GM21825 (cell line): ENCODE measurements around the gene FBLN1.
"Not testable (repeated sequence)": the region's sequence is repeated elsewhere in the genome, so short reads cannot be mapped to it uniquely, and the experiment has no call there.

Experiments used
- ATAC-seq: cut with Tn5 transposase; IDR thresholded peaks from one replicate; pipeline ENCODE4 v1.9.1; 2021; ENCODE audit warnings: mild to moderate bottlenecking, moderate library complexity; ENCODE audit not compliant: unreplicated experiment

FBLN1 gene

DNA sequence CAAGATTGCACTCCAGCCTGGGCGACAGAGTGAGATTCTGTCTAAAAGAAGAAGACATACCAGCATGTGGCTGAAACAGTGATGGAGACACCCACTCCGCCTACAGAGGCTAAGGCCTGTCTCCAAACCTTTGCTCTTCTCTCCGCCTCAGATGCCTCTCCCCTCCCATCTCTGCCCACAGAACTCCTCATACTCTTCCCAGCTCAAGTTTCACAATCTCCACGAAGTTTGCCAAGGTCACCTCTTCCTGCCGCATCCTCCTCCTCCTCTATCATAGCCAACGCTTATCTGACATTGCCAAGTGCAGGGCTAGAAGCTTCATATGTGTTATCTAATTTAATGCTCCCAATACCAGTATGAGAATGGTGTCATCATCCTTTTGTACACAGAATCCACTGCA, 25.9 kb upstream of the FBLN1 start:
- no peak for ATAC-seq

DNA sequence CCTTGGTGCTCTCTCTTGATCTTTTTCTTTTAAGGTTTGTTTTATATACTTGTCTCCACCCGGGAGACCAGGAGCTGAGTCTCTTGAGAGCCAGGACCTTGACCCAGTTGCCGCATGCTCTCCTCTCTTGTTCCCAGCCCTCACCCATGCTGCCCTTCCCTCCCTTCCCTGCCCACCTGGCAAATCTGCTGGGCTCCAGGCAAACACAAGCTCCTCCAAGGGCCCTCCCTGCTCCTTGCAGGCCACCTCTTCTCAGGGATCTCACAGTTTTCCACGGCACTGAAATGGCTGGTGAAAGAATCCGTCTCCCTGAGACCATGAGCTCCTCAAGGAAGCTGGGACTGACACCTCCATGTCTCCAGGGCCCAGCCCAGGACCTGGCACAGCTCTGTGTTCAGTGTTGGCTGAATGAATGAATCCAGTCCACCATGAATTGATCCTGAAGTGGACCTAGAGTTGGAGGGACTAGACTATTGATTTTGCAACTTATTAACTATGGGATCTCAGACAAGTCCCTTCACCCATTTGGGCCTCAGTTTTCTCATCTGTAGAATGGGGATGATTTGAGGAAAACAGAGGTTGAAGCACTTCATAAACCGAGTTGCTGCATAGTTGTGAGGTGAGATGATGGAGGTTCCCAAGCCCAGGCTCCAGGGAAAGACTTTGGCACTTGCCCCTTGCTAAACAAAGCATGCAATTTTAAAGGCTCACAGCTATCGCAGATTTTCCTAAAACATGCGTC, 25.1 kb upstream of the FBLN1 start:
- ATAC-seq, result no peak

DNA sequence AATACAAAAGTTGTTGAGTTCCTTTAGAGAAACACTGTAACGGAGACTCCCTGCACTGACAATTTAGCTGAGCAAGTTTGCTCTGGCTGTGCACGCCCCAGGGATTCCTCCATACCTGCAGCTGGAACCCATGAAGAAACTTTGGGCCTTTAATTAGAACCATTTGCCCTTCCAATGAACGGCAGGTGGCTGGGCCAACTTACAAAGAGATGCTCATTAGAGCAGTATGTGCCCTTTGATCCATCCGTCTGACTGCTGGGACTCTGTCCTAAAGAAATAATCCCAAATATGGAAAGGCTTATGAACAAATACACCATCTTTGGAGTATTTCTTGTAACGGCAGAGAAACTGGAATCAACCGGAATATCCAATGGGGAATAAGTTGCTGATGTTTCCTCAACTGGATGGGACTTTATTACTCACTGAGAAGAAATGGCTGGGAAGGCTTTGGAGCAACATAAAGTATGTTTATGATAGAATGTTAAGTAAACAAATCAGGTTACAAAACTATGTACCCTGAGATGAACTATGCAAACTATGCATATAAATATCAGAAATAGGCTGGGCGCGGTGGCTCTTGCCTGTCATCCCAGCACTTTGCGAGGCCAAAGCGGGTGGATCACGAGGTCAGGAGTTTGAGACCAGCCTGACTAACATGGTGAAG, 24.4 kb upstream of the FBLN1 start:
- ATAC-seq, result no peak

DNA sequence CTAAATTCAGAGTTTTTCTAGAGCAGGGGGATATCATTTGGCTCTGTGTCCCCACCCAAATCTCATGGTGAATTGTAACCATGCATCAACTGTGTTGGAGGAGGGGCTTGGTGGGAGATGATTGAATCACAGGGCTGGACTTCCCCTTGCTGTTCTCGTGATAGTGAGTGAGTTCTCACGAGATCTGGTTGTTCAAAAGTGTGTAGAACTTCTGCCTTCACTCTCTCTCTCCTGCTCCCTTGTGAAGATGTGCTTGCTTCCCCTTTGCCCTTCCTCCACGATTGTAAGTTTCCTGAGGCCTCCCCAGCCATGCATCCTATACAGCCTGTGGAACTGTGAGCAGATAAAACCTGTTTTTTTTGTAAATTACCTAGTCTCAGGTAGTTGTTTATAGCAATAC, 22.0 kb upstream of the FBLN1 start:
- ATAC-seq, result no peak

DNA sequence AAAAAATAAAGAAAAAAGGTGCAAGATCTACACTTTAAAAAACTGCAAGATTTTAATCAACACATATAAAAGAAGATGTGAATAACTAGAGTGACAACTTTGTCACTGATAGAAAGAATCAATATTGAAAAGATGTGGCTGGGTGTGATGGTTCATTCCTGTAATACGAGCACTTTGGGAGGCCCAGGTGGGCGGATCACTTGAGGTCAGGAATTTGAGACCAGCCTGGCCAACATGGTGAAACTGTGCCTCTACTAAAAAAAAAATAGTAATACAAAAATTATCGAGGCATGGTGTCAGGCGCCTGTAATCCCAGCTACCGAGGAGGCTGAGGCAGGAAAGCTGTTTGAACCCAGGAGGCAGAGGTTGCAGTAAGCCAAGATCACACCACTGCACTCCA, 21.0 kb upstream of the FBLN1 start:
- ATAC-seq, result no peak

DNA sequence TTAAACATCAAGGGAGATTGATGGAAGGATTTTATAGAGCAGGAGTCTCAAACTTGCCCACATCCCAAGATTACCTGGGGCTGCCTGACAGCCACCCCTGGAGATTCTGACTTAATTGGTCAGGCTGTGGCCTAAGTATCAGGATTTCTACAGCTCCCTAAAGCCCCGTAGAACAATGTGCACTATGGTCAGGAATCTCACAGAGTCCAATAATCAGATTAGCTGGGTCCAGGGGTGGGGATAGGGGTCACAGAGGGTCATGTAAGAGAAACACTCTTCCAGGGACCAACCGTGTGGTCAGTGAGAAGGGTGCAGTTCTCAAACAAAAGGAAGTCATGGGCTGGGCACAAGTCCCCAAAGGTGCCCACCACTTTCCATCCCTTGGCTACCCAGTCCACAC, 20.5 kb upstream of the FBLN1 start:
- no peak for ATAC-seq

DNA sequence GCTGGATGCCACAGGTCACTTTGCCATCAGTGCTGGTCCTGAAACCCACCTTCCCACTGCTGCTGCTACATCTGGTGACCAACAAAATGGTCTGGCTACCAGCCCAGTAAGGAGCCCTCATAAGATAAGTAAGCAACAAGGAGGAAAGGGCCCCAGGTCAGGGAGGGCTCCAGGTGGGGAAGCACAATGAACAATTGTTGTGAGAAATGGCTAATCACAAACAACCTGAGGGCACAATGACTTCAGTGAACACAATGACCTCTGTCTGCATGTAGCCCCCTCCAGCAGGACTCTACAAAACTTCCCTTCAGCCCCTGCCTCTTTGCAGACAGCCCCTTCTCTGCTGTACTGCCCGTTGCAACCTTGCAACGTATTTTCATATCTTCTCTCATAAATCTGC, 19.4 kb upstream of the FBLN1 start:
- no peak for ATAC-seq

DNA sequence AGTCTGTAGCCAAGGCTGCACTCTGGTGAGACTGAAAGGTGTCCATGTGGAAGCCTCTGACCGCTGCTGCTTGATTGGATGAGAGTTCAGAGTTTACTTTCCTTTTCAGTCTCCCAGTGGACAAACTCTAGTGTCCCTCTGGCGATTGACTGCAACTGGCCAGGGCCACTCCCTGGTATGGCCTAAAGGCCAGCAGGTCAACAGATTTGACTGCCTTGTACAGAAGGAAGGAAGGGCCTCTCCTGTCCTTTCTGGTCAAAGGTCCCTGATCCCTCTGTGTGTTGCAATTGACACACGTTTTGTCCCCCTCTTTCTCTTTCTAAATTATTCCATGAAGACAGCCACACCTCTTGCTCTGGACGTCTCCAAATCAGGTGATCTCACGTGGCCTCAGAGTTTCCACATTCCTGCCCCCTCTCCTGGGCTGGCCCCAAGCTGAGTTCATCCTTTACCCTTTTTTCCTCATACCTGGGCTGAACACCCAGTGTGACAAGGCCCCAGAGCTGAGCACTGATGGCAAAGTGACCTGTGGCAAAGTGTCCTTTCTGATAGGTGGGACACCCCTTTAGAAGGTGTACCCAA, 18.7 kb upstream of the FBLN1 start:
- no peak for ATAC-seq

DNA sequence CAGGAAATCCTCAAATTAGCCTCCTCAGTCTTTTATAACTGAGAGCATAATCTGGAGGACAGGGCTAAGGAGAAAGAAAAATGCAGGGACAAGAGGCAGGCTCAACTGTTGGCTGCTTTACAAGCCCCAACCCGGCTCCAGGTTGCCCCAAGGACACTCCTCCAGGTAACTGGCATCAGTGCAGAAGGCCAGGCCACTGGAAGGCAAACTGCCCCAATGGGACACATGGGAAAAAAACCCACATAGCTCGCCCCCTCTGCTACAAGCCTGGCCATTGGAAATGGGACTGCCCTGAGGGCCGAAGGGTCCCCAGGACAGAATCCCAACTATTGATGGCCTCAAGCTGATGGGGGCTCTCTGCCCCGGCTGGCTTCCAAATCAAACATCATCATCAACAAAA, 17.9 kb upstream of the FBLN1 start:
- ATAC-seq, result no peak

DNA sequence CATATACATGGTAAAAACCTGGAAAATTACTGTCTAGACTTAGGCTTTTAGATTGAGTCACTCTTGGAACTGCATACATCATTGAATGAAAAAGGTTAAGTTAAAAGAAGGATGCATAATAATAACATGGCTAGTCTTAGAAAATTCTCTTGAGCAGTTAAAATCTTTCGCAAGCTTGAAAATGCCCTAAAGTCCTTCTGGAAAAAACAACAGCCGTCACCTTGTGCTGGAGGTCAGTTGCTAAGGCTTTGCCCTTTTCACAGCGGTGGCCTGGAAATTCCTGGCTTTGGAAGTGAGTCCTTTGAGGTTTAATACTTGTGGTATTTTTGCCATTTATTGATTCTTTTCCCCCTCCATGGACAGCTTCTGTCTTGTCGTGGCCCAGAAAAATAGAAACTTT, 17.4 kb upstream of the FBLN1 start:
- ATAC-seq, result no peak

DNA sequence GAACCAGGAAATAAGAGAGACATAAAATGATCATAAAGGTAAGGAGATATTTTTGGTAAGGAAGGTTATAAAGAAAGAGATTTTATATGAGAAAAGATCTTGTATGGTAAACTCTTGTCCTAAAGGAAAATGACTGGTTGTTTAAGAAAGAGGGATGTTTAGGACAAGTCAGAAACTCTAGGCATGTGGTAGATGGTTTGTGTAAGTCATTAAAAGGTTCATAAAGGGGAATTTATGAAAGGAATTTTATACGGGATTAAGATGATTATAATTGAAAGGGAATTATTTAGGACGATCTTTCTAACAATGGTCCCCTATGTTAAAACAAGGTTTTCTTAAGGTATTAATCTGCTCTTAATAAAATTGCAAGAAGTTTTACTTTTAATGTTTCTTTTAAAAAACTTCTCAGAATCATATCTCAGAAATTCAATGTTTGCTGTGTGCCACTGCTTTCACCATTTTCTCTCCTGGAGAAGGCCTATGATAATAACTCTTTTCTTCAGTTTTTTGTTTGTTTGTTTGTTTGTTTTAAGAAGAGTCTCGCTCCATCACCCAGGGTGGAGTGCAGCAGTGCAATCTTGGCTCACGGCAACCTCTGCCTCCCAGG, 13.8 kb upstream of the FBLN1 start:
- ATAC-seq, result no peak

DNA sequence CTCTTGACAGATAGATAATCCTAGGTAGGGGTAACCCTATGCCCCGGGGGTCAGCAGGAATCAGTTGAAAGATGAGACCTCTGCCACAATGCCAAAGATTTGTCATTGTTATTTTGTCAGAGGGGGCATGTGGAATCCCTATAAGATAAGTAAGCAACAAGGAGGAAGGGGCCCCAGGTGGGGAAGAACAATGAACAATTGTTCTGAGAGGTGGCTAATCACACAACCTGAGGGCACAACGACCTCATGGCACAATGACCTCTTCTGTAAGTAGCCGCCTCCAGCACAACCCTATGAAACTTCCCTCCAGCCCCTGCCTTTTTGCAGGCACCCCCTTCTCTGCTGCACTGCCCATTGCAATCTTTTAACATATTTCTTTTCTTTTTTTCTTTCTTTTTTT, 11.8 kb upstream of the FBLN1 start:
- ATAC-seq, result no peak

DNA sequence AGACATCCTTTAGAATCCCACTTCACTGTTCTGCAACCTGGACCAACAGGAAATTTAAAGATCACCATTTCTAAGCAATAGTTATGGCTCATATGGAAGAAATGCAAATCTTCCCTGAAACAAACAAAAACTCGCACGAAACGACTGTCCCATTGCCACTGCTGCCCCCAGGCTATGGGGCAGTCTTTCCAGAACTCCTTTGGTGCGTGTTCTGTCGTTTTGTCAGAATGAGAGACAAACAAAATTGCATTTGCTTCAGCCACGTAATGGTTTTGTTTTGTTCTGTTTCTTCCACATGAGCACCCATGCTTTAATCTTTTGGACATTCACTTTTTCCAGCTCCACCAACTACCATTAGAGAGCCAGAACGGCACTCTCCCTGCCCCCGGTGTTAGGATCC, 10.8 kb upstream of the FBLN1 start:
- ATAC-seq, result no peak

DNA sequence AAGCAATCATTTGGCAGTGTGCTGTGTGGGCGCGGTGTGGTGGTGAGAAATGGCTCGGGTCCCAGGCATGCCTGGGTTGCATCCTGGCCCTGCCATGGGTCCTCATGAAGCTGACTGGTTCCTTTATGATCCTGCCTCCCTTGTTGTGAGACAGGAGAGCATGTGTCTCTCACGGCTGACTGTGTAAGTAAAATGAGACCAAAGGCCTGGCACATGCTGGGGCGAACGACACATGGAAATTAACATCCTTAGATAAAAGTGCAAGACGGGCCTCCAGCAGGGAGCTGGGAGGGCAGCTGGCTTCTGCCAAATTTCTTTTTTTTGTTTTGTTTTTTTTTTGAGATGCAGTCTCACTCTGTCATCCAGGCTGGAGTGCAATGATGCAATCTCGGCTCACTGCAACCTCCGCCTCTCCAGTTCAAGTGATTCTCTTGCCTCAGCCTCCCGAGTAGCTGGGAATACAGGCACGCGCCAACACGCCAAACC, 9.4 kb upstream of the FBLN1 start:
- ATAC-seq, result no peak

DNA sequence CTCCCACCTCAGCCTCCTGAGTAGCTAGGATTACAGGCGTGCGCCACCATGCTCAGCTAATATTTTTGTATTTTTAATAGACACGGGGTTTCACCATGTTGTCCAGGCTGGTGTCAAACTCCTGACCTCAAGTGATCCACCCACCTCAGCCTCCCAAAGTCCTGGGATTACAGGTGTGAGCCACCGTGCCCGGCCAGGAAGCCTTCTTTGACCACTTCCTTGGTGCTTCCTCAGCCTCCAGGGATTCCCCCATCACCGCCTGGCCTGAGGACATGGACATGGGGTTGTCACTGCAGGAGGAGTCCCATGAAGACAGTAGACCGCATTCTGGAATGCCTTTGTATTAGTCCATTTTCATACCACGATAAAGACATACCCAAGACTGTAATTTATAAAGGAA, 8.4 kb upstream of the FBLN1 start:
- ATAC-seq, result not testable (repeated sequence)

DNA sequence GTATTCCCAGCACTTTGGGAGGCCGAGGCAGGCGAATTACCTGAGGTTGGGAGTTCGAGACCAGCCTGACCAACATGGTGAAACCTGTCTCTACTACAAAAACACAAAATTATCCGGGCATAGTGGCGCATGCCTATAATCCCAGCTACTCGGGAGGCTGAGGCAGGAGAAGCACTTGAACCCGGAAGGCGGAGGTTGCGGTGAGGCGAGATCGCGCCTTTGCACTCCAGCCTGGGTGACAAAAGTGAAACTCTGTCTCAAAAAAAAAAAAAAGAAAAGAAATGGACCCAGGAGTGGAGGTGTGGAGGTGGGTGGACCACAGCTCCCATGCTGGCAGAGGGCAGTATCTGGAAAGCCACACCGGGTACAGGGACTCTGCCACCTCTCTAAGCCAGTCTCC, 7.1 kb upstream of the FBLN1 start:
- ATAC-seq, result not testable (repeated sequence)

DNA sequence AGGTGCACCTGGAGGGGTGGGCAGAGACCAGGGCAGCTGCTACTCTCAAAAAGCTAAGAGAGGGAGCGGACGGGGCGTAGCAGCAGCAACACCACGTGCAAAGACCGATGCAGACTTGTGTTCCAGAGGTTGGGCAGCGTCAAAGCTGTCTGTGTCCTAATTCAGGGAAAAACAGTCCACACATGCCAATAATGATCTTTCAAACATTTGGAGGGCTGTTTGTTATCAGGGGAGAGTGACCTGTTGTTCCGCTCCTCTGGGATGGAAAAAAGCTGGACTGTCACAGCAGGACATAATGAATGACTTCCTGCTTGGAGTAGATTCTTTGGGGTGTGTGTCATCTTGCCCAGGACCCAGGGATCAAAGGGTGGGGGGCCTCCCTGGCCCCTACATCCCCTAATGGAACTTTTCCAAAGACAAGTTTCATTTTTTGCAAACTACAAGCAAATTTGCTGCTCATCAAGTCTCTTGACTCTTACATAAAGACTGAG, 6.2 kb upstream of the FBLN1 start:
- no peak for ATAC-seq

DNA sequence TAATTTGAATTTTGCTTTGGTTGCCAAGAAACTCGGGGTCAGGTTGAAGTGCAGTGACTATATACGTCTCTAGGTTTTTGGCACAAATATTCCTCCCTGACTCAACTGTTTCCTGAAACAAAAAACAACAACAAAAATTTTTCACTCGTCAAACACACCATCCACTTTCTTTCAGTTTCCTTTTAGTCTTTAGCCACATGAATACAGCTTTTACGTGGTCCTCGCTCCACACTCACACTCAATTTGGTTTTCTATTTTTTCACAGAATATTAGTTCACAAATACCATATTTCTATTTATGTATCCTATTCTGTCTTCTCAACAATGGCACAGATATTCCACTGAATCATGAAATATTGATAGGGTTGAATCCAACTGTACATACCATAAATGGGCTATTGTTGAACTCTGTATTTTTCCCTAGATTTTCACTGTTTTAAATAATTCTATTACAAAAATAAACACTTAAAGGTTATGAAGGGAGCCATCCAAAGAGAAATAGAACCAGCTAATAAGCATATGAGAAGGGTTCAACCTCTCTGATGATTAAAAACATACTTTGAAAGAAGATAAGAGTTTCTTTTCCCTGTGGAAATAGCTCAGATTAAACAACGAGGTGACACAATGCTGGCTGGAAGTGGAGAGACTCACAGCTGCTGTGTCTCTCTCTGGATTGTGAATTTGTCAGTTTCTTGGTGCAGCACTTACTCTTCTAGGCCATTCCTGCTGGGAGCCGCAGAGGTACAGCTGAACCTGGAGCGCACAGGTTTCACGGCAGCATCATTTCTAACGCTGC, 5.1 kb upstream of the FBLN1 start:
- no peak for ATAC-seq

DNA sequence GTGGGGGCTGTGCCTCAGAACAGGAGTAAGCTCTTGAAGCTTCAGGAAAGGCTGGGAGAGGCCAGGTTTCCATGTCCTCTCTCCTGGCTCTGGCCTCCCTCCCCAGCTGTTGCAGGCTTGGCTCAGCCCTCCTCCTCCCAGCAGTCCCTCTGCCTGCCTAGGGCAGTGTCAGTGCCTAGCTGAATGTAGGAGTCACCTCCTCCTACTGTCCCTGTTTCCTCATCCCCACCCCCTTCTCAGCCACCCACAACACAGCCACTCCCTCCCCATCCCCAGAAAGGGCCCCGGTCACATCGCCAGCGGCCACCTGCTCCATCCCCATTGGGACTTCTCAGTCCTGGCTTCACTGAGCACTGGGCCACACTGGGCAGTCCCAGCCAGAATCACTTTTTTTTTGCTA, 2.9 kb upstream of the FBLN1 start:
- ATAC-seq, result no peak

DNA sequence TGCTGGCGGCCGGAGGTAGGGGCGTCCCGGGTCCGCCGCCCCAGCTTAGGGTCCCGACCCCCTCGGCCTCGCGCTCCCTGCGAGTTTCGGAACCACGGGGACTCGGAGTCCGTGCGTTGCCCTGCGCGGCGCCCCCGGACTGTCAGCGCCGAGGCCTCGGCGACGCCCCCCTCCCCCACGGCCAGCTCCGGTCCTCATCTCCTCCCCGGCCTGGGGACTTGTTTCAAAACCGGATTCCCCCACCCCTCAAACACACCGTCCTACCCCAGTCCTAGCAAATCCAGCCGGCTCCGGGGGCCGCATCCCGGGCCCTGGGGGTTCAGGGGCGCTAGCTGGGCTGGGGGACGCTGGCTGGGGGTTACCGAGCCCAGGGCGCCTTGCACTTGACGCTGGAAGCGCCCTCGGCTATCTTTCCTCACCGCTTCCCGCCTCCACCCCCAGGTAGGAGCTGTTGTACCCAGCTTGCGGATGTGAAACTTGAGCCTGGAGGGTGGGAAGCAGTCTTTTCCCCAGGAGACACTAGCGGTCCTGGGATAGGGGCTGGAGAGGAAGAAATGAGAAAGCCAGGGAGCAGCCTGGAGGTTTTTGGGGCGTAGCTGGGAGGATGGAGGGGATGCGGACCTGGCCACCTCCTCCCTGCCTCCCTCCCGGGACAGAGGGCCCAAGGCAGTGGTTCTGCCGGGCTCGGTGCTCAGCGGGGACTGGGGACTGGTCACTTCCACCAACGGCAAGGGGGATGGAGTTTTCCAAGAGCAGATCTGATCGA, 550 bp downstream of the FBLN1 start:
- no peak for ATAC-seq
